Testis (tissue), 2 donors: Measurements from ENCODE around the gene ANKRD7.

Source experiments
- POLR2A ChIP-seq: fragments of 450-650 bp; IDR thresholded peaks from one replicate; pipeline ENCODE4 v1.6.1; 2017; ENCODE audit warnings: antibody characterized with exemption, mild to moderate bottlenecking, moderate library complexity
- TF ChIP-seq, protein P1 (sequence below), 3 experiments: fragments of 450-650 bp in 2 of 3; fragments of 200-600 bp in 1 of 3; sonication (generic) in 1 of 3; IDR thresholded peaks; one replicate each; pipeline ENCODE4 v1.5.1; 2016 to 2019; ENCODE audit warnings: antibody characterized with exemption in 3 of 3, mild to moderate bottlenecking in 2 of 3, moderate library complexity in 1 of 3

GRCh38 chr7:118224521-118224920 is at the start of gene ANKRD7:
- TF ChIP-seq, protein P1, sequence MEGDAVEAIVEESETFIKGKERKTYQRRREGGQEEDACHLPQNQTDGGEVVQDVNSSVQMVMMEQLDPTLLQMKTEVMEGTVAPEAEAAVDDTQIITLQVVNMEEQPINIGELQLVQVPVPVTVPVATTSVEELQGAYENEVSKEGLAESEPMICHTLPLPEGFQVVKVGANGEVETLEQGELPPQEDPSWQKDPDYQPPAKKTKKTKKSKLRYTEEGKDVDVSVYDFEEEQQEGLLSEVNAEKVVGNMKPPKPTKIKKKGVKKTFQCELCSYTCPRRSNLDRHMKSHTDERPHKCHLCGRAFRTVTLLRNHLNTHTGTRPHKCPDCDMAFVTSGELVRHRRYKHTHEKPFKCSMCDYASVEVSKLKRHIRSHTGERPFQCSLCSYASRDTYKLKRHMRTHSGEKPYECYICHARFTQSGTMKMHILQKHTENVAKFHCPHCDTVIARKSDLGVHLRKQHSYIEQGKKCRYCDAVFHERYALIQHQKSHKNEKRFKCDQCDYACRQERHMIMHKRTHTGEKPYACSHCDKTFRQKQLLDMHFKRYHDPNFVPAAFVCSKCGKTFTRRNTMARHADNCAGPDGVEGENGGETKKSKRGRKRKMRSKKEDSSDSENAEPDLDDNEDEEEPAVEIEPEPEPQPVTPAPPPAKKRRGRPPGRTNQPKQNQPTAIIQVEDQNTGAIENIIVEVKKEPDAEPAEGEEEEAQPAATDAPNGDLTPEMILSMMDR (IDR thresholded peaks at IDR 0.05) = no peak
- no peak for TF ChIP-seq POLR2A
